B cell (primary cell): ENCODE results near the gene GEMIN7.

ENCODE experiments used
- CTCF ChIP-seq: fragments of 200-600 bp; IDR thresholded peaks from one replicate; pipeline ENCODE4 v1.8.0; 2022; ENCODE audit warnings: antibody characterized with exemption, mild to moderate bottlenecking
- EZH2 ChIP-seq: IDR thresholded peaks from 2 replicates; pipeline ENCODE4 v1.6.1; 2012; ENCODE audit warnings: borderline replicate concordance, low read depth, mild to moderate bottlenecking, moderate library complexity, low read length; ENCODE audit not compliant: insufficient read depth, poor library complexity, severe bottlenecking

GRCh38 chr19:45125360-45125759, 46.3 kb downstream of the GEMIN7 start:
- TF ChIP-seq CTCF (no peak), EZH2 (no peak)
